ENCODE data around the gene RGS9.

The RGS9 gene

GRCh38 chr17:65265276-65265675, 128.1 kb downstream of the RGS9 start:
- DNase-seq: no peak

- DNase-seq: no peak
Measured at GRCh38 chr17:65268832-65269231, 131.7 kb downstream of the RGS9 start.

GRCh38 chr17:65270499-65271253, 133.5 kb downstream of the RGS9 start:
- DNase-seq: no peak

- no peak for DNase-seq
Measured at GRCh38 chr17:65271296-65271695, 134.1 kb downstream of the RGS9 start.

Data from activated CD4-positive, CD25-positive, alpha-beta regulatory T cell treated with anti-CD3 and anti-CD28 coated beads, Interleukin-2, amount 50 U/mL, for 72 hours (primary cell).